ENCODE results near the gene RGPD6.
"Not testable (repeated sequence)": the region's sequence is repeated elsewhere in the genome, so short reads cannot be mapped to it uniquely, and the experiment has no call there.

The RGPD6 gene

DNA sequence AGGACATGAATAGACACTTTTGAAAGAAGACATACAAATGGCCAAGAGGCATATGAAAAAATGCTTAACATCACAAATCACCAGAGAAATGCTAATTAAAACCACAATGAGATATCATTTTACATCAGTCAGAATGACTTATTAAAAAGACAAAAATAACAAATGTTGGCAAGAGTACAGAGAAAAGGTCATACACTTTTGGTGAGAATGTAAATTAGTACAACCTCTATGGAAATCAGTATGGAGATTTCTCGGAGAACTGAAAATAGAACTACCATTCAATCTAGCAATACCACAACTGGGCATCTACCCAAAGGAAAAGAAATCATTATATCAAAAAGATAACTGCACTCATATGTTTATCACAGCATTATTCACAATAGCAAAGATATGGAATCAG is 88.0 kb downstream of the RGPD6 start:
- not testable (repeated sequence) for FAIRE-seq; DNase-seq (ENCODE audit: extremely low spot score, insufficient read length, low read depth)

DNA sequence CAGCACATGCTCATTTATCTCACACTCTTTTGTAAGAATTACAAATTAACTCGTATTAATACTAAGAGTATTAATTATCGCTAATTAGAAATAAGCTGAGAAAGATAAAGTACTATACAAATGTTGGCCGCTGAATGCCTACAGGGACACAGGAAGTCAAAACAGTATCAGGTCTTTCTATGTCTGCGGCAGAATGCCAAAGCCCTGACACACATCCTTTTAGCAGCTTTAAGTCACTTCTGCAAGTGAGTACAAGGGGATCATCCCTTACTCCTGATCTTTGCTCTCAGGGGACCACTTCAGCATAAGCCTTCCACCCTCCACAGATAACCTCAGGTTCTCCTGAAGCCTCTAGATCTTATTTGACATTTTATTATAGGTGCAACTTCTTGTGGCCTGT is 94.3 kb downstream of the RGPD6 start:
- DNase-seq (ENCODE audit: extremely low spot score, insufficient read length, low read depth); FAIRE-seq: not testable (repeated sequence)

DNA sequence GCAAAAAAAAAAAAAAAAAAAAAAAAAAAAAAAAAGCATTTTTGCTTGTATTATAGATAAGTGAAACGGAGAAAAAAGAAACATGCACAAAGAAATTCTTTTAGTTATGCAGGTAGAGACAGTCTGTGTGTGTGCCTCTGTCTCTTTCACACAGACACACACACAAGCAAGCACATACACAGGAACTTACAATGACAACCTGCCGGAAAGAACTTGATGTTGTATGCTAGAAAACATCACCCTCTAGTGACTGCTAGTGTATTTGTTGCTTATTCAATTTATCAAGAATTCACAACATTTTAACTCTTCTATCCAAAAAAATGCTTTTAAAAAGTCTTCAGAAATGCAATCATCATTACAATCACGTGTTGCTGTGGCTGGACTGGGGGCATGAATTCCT is 95.8 kb downstream of the RGPD6 start:
- not testable (repeated sequence) for FAIRE-seq; DNase-seq (ENCODE audit: extremely low spot score, insufficient read length, low read depth)

DNA sequence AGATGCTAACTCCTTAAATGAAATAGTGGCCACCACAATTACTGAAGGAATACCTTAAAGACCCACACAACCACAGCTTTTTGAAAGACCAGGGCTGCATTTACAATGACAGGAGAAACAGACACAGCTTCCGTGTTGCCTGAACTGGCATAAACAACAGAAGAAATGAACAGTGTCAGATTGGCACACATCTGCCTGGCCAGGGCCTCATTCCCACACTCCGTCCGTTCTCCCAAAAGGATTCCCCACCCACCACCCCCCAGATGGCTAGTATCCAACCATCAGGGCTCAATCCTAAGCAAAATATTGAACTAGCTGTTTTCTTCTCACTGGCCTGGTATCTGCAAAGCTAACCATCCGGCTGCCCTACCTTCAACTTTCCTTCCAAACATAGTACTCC is 96.9 kb downstream of the RGPD6 start:
- not testable (repeated sequence) for DNase-seq (ENCODE audit: extremely low spot score, insufficient read length, low read depth); FAIRE-seq

DNA sequence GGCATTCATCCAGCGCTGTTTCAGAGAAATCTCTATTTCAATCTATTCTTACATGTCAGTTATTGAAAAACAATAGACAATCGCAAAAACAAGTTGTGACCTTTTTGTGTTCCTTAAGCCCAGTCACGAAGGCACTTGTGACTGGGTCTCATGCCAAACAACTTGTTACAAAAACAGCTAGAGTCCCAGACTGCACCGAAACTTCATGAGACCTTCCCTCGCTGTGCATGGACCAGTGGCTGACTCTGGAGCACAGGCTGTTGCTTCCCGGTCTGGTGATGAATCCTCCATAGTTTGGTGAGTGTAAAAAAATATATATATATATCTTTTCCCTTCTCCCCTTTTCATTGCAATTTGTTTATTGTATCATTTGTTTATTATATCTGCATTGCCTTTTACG is 99.7 kb downstream of the RGPD6 start:
- not testable (repeated sequence) for DNase-seq (ENCODE audit: extremely low spot score, insufficient read length, low read depth); FAIRE-seq

DNA sequence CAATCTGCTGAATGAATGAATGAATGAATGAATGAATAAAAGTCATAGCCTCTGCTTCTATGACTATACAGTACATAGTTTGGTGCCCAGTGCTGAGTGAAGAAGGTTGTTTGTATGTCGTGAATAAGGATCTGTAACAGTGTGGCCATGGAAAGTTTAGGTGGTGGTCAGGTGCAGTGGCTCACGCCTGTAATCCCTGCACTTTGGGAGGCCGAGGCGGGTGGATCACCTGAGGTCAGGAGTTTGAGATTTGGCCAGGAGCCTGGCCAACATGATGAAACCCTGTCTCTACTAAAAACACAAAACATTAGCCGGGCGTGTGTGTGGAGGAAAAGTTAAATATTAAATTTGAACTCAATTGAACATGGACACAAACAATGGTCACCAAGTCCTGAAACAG is 100.1 kb downstream of the RGPD6 start:
- FAIRE-seq; DNase-seq (ENCODE audit: extremely low spot score, insufficient read length, low read depth): not testable (repeated sequence)

DNA sequence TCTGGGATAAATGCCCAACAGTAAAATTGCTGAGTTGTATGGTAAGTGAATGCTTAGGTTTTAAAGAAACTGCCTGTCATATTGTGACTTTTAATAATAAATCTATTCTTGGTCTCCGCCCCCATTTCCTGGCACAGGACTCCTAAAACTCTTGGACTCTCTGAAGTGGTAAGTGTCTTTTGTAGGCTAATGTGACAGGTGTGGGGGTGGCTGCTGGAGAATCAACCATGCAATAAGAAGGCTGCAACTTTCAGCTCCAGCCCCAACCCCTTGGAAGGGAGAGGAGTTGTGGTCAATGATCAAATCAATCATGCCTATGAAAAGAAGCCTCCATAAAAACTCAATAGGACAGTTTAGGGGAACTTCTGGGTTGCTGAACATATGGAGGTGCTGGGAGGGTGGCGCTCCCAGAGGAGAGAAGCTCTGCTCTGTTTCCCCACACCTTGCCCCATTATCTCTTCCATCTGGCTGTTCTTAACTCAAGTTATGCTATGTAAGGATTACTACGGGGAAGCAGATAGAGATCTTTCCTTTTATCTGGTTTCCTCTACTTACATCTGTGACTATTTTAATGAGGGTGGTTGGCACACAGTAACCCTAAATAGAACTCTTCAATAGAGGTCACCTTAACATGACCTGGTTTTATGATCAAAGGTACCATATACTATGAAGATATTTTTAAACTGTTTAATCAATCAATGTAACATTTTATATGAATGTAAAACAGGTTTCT is 101.2 kb downstream of the RGPD6 start:
- FAIRE-seq; DNase-seq (ENCODE audit: extremely low spot score, insufficient read length, low read depth): not testable (repeated sequence)

DNA sequence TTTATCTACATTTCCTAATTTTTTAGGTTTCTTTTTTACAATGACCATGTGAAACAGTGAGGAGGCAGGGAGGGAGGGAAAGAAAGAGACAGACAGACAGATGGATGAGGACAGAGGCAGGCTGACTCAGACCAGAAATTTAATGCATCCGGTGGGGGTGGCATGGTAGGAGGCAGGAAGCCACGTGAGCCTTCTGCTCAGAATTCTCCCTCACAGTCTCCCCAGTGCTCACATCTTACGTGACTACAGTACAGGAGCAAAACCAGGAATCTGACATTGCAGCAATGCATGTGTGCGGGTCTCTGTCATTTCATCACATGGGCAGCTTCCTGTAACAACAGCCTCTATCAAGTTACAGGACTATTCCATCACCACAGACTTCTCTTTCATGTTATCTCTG is 102.1 kb downstream of the RGPD6 start:
- not testable (repeated sequence) for FAIRE-seq

DNA sequence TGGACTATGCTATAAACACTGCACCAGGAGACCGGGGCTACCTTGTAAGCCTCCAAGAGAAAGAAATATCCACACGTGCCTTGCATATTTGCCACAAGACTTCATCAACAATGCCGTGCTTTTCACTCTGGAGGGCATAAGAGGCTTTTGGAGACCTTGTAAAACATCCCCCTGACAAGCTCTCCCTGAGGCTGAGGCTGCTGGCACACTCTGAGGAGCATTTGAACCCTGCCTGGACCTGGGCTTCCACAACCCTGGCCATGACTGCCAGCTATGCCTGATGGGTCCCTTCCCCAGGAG is 104.0 kb downstream of the RGPD6 start:
- DNase-seq (ENCODE audit: extremely low spot score, insufficient read length, low read depth); FAIRE-seq: not testable (repeated sequence)

More for the DNA sequence above, 102.1 kb downstream of the RGPD6 start:
- not testable (repeated sequence) for DNase-seq (ENCODE audit: extremely low spot score, insufficient read length, low read depth)

DNA sequence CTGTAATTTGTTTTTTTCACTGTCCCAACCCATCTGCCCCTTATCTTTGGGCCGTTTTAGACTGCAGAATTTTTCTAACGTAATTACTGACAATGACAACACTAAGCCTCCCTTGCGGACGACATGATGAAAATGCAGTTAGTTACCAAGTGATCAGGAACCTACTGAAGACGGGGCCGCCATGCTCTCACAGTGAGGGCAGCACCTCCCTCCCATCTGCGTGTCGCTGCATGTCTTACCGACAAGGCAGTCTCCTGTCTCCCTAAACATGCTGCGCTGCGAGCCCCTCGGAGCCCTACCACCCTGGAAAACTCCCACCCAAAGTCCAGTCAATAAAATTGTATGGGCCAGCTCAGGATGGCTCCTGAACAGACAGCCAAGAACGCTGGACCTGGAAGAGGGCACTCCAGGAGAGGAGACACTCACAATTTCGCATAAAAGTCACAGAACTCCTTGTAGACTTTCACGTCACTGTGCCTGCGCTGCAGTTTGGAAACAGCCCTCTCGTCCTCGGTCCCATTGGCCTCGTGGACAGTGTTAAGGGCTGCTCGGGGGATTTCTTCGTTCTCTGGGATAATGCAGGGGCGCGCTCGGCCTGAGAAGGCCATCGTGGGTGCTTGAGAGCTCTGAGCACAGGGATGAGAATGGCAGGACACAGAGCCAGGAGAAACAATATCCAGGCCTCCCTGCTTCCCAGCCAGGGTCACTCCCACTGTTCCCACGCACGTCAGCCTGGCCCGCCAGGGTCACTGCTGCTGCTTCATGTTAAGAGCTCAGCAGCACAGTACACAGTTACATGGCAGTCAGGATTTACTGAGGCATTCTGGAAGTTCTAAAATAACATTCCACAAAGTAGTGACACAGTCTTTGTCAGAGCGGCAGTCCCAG is 104.6 kb downstream of the RGPD6 start, which contains the start of gene LIMS4:
Gene LIMS4 (minus strand): TSS at position 646 of the 888 bp plus-strand sequence. CDS start 38 bp downstream, at position 608.
- DNase-seq (ENCODE audit: extremely low spot score, insufficient read length, low read depth); FAIRE-seq: not testable (repeated sequence)

DNA sequence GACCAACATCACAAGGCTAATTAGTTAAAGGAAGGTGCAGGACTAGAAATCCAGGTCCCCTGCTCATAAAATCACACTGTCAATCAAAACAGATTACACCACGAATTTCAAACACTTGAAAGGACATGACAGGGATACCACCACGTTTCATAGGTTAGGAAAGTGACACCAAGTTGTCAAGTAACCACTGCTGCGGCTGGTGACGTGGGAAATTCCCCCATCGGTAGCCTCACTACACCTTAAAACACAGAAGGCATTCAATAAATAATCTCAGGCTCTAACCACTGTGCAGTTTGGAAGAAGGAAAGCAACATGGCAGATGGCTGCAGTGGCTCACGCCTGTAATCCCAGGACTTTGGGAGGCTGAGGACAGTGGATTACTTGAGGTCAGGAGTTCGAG is 108.1 kb downstream of the RGPD6 start:
- not testable (repeated sequence) for DNase-seq (ENCODE audit: extremely low spot score, insufficient read length, low read depth); FAIRE-seq

DNA sequence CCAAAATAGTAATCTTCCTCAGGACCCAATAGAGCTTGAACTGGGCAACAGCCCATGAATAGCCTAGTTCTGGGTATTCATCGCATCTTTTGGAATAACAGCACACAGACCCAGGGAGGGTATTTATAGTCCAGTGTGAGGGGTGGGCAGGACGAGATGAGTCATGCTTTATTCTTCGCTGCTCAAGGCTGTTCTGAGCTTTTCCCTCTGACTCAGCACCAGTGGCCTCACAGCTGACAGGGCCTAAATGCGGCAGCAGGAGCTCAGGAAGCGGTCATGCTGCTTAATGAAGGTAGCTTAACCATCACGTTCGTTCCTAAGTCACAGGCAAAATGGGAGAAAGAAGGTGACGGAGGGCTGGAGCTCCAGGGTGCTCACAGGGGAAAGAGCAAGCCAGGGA is 111.7 kb downstream of the RGPD6 start:
- FAIRE-seq; DNase-seq (ENCODE audit: extremely low spot score, insufficient read length, low read depth): not testable (repeated sequence)

Measured in GM18507 (cell line).